ENCODE measurements around the gene IER2.

The IER2 gene

GRCh38 chr19:13150187-13150930, at the start of gene IER2, which contains the start of gene STX10:
TSS of gene IER2 (plus strand) at chr19:13150411. CDS start at chr19:13153187, 2,776 bp downstream.
TSS of gene STX10 (minus strand) at chr19:13150375. CDS start at chr19:13150173, 202 bp downstream.
- Mint-ChIP-seq H3K9me3 (no peaks in the 10 kb centered on the region), H3K4me1 (peaks cover 32% of the 10 kb centered on the region), H3K4me3 (peak within 1 kb of the TSS; percentile 93 to 97), H3K27me3 (no peaks in the 10 kb centered on the region), H3K27ac (peak within 1 kb of the TSS; percentile 93 to 100)
- ATAC-seq (peak; percentile 54), DNase-seq (peak; percentile 90 to 95)

- Mint-ChIP-seq H3K4me3 (no peak overlapping the region), H3K27ac (no peak overlapping the region), H3K4me1 (peaks cover 77% of the 10 kb centered on the region), H3K9me3 (peaks cover 0 to 6% of the 10 kb centered on the region in 2 donors), H3K27me3 (peaks cover 34% of the 10 kb centered on the region)
- ATAC-seq = no peak
- no peak for DNase-seq
These were observed 49.2 kb upstream of the IER2 start for GRCh38 chr19:13100841-13101589.

- Mint-ChIP-seq H3K4me1 (peaks cover 70% of the 10 kb centered on the region), H3K27me3 (peaks cover 27% of the 10 kb centered on the region), H3K27ac (no peak overlapping the region), H3K4me3 (peak overlapping the region; percentile 48 to 82), H3K9me3 (peaks cover 0 to 6% of the 10 kb centered on the region in 2 donors)
- DNase-seq (no peak), ATAC-seq (no peak)
These were observed 48.4 kb upstream of the IER2 start for GRCh38 chr19:13101590-13102415.

- DNase-seq (no peak), ATAC-seq (no peak)
- peaks cover 21% of the 10 kb centered on the region for H3K27me3 Mint-ChIP-seq
- peak overlapping the region; percentile 48 to 82 for H3K4me3 Mint-ChIP-seq
- H3K27ac Mint-ChIP-seq = no peak overlapping the region
- peaks cover 65% of the 10 kb centered on the region for H3K4me1 Mint-ChIP-seq
- peaks cover 0 to 6% of the 10 kb centered on the region in 2 donors for H3K9me3 Mint-ChIP-seq
These were observed 47.9 kb upstream of the IER2 start for GRCh38 chr19:13102416-13102665.

- Mint-ChIP-seq H3K9me3 (peaks cover 0 to 6% of the 10 kb centered on the region in 2 donors), H3K27me3 (peaks cover 15% of the 10 kb centered on the region), H3K4me1 (peaks cover 61% of the 10 kb centered on the region), H3K4me3 (peak within 1 kb of the TSS; percentile 77 to 82), H3K27ac (peak within 1 kb of the TSS in 1 of 2 donors; percentile 54)
- ATAC-seq = no peak
- DNase-seq = peak in 1 of 2 donors; percentile 34
These were observed 47.3 kb upstream of the IER2 start, which contains the start of gene LYL1 for GRCh38 chr19:13102666-13103580. TSS of gene LYL1 (minus strand) at chr19:13102858. CDS start at chr19:13101171, 1,687 bp downstream.

GRCh38 chr19:13103581-13104359, 46.4 kb upstream of the IER2 start:
- Mint-ChIP-seq H3K4me3 (peak overlapping the region; percentile 93 to 95), H3K27me3 (peaks cover 7% of the 10 kb centered on the region), H3K9me3 (peaks cover 0 to 6% of the 10 kb centered on the region in 2 donors), H3K27ac (no peak overlapping the region), H3K4me1 (peaks cover 53% of the 10 kb centered on the region)
- no peak for DNase-seq
- ATAC-seq = no peak

GRCh38 chr19:13104360-13104847, 45.8 kb upstream of the IER2 start:
- DNase-seq (peak; percentile 75 to 76), ATAC-seq (peak; percentile 51)
- peak overlapping the region; percentile 93 to 95 for H3K4me3 Mint-ChIP-seq
- peak overlapping the region; percentile 83 to 94 for H3K27ac Mint-ChIP-seq
- H3K9me3 Mint-ChIP-seq = peaks cover 0 to 6% of the 10 kb centered on the region in 2 donors
- peaks cover under 1% of the 10 kb centered on the region for H3K27me3 Mint-ChIP-seq
- peaks cover 46% of the 10 kb centered on the region for H3K4me1 Mint-ChIP-seq

GRCh38 chr19:13104848-13105711, 45.1 kb upstream of the IER2 start:
- H3K27me3 Mint-ChIP-seq = no peaks in the 10 kb centered on the region
- ATAC-seq (peak; percentile 28), DNase-seq (peak in 1 of 2 donors; percentile 43)
- H3K4me1 Mint-ChIP-seq = peaks cover 40% of the 10 kb centered on the region
- peak overlapping the region; percentile 93 to 95 for H3K4me3 Mint-ChIP-seq
- peak overlapping the region; percentile 83 to 94 for H3K27ac Mint-ChIP-seq
- H3K9me3 Mint-ChIP-seq = peaks cover 0 to 3% of the 10 kb centered on the region in 2 donors

- DNase-seq (no peak), ATAC-seq (no peak)
- Mint-ChIP-seq H3K4me1 (peaks cover 3% of the 10 kb centered on the region), H3K27me3 (no peaks in the 10 kb centered on the region), H3K4me3 (no peak overlapping the region), H3K27ac (no peak overlapping the region), H3K9me3 (no peaks in the 10 kb centered on the region)
These were observed 40.7 kb upstream of the IER2 start for GRCh38 chr19:13109361-13110098.

- Mint-ChIP-seq H3K4me3 (no peak overlapping the region), H3K4me1 (peaks cover 3% of the 10 kb centered on the region), H3K27ac (no peak overlapping the region), H3K27me3 (no peaks in the 10 kb centered on the region), H3K9me3 (no peaks in the 10 kb centered on the region)
- DNase-seq = no peak
- no peak for ATAC-seq
These were observed 40.1 kb upstream of the IER2 start for GRCh38 chr19:13110099-13110610.

GRCh38 chr19:13112555-13112954, 37.7 kb upstream of the IER2 start:
- H3K4me1 Mint-ChIP-seq = peaks cover 12% of the 10 kb centered on the region
- ATAC-seq (no peak), DNase-seq (no peak)
- H3K27me3 Mint-ChIP-seq = no peaks in the 10 kb centered on the region
- H3K4me3 Mint-ChIP-seq = no peak overlapping the region
- no peak overlapping the region for H3K27ac Mint-ChIP-seq
- no peaks in the 10 kb centered on the region for H3K9me3 Mint-ChIP-seq

GRCh38 chr19:13115936-13116281, 34.3 kb upstream of the IER2 start:
- Mint-ChIP-seq H3K27ac (peak overlapping the region; percentile 96), H3K9me3 (no peaks in the 10 kb centered on the region), H3K27me3 (no peaks in the 10 kb centered on the region), H3K4me1 (peaks cover 33% of the 10 kb centered on the region), H3K4me3 (peak overlapping the region; percentile 95)
- DNase-seq (no peak), ATAC-seq (no peak)

Measured in stimulated activated naive CD8-positive, alpha-beta T cell treated with anti-CD3 and anti-CD28 coated beads, Interleukin-15, amount 100 ng/mL, for 72 hours (primary cell).